SK-N-SH treated with all-trans-retinoic acid at 6 μM for 48 hours (cell line): Measurements from ENCODE around the gene MTA1.

Experiments
- ARNTL ChIP-seq: fragments of 450-650 bp; formaldehyde crosslinking; IDR thresholded peaks from 2 replicates; pipeline ENCODE4 v1.5.0; 2020; ENCODE audit warnings: low read depth, mild to moderate bottlenecking, moderate library complexity, borderline replicate concordance
- BACH2 ChIP-seq: fragments of 250-450 bp; sonication (Bioruptor Pico); IDR thresholded peaks from 2 replicates; pipeline ENCODE4 v1.9.0; 2021; ENCODE audit warnings: mild to moderate bottlenecking, borderline replicate concordance
- ESRRG ChIP-seq: fragments of 250-450 bp; sonication (Bioruptor Pico); IDR thresholded peaks from 2 replicates; pipeline ENCODE4 v1.6.1; 2021; ENCODE audit warnings: mild to moderate bottlenecking
- OSR1 ChIP-seq: fragments of 250-450 bp; sonication (Bioruptor Pico); IDR thresholded peaks from 2 replicates; pipeline ENCODE4 v1.8.0; 2022; ENCODE audit warnings: moderate library complexity, mild to moderate bottlenecking, inconsistent platforms
- SNAI2 ChIP-seq: fragments of 250-450 bp; sonication (Bioruptor Pico); IDR thresholded peaks from 2 replicates; pipeline ENCODE4 v1.5.0; 2020; ENCODE audit warnings: mild to moderate bottlenecking, moderate library complexity
- TCF4 ChIP-seq: fragments of 250-450 bp; sonication (Bioruptor Pico); IDR thresholded peaks from 2 replicates; pipeline ENCODE4 v1.8.0; 2021; ENCODE audit warnings: mild to moderate bottlenecking, moderate library complexity, borderline replicate concordance
- TOX ChIP-seq: fragments of 250-450 bp; sonication (Bioruptor Pico); IDR thresholded peaks from 2 replicates; pipeline ENCODE4 v1.8.0; 2021; ENCODE audit warnings: mild to moderate bottlenecking, moderate library complexity, borderline replicate concordance
- TSHZ2 ChIP-seq: fragments of 250-450 bp; sonication (Bioruptor Pico); IDR thresholded peaks from 2 replicates; pipeline ENCODE4 v1.5.0; 2020; ENCODE audit warnings: mild to moderate bottlenecking, moderate library complexity
- ZC3H10 ChIP-seq: fragments of 250-450 bp; sonication (Bioruptor Pico); IDR thresholded peaks from 2 replicates; pipeline ENCODE4 v1.5.1; 2021; ENCODE audit warnings: mild to moderate bottlenecking, moderate library complexity
- ZFP30 ChIP-seq: fragments of 450-650 bp; formaldehyde crosslinking; IDR thresholded peaks from 2 replicates; pipeline ENCODE4 v1.5.0; 2022; ENCODE audit warnings: mild to moderate bottlenecking, moderate library complexity

- TF ChIP-seq TSHZ2 (CRISPR knock-in tag) (no peak), OSR1 (no peak), BACH2 (CRISPR knock-in tag) (no peak), ESRRG (no peak), TCF4 (CRISPR knock-in tag) (no peak), ZFP30 (no peak), ARNTL (no peak), SNAI2 (no peak), ZC3H10 (CRISPR knock-in tag) (no peak), TOX (CRISPR knock-in tag) (no peak)
Measured at GRCh38 chr14:105503935-105504692, 84.5 kb downstream of the MTA1 start.
